Panc1 (cell line): ENCODE data around the gene CDC6. TPM values are rescaled to one million over a fixed set of nuclear protein-coding genes. Genes with fewer than 3 reads are reported as not detected.

ENCODE experiments used
- ATAC-seq: fragments of 200-7000 bp; cut with Tn5 transposase; 2 replicates; pipeline ENCODE4 v1.9.1; 2020; ENCODE audit warnings: mild to moderate bottlenecking, moderate library complexity
- BruUV-seq: library from RNA; stranded (reverse); fragments of 400-500 nt; replicated peaks from 2 replicates; lab custom pipeline; 2021; lab: Mats Ljungman, UMichigan
- CTCF ChIA-PET: fragments of 300-600 bp; sonication (Branson Sonifier 250); formaldehyde crosslinking; loops from one replicate; lab custom pipeline; 2022; ENCODE audit warnings: antibody characterized with exemption; lab: Charles Lee
- POLR2A ChIA-PET: fragments of 300-600 bp; sonication (Branson Sonifier 250); formaldehyde crosslinking; loops from one replicate; lab custom pipeline; 2022; ENCODE audit warnings: antibody characterized with exemption; lab: Charles Lee
- DNase-seq: peaks from one replicate; pipeline ENCODE4 v3.0.0-alpha.2; 2010; ENCODE audit warnings: low read depth, low spot score
- H3K27ac ChIP-seq: 2 replicates; pipeline ENCODE4 v1.5.1; 2011; ENCODE audit warnings: mild to moderate bottlenecking, low read length, inconsistent platforms
- H3K27me3 ChIP-seq: fragments of 200-500 bp; sonication (Bioruptor generic); 2 replicates; pipeline ENCODE4 v1.6.0; 2014; ENCODE audit warnings: low read length, inconsistent platforms; ENCODE audit not compliant: control insufficient read depth, insufficient read depth
- H3K36me3 ChIP-seq: fragments of 200-500 bp; sonication (Bioruptor generic); 2 replicates; pipeline ENCODE4 v1.5.1; 2014; ENCODE audit warnings: inconsistent platforms, mild to moderate bottlenecking, low read length, moderate library complexity; ENCODE audit not compliant: control insufficient read depth, insufficient read depth
- H3K4me1 ChIP-seq: 2 replicates; pipeline ENCODE4 v1.5.1; 2011; ENCODE audit warnings: inconsistent platforms, mild to moderate bottlenecking, low read length, moderate library complexity; ENCODE audit not compliant: control insufficient read depth, insufficient read depth
- H3K4me3 ChIP-seq, 2 experiments: 2 replicates each; pipeline ENCODE4 v1.5.1; 2011 to 2012; ENCODE audit warnings: low read depth in 2 of 2, low read length in 2 of 2, mild to moderate bottlenecking in 2 of 2, inconsistent platforms in 1 of 2, moderate library complexity in 1 of 2
- H3K9me3 ChIP-seq: fragments of 200-500 bp; sonication (Bioruptor generic); 2 replicates; pipeline ENCODE4 v1.5.1; 2014; ENCODE audit warnings: low read depth, mild to moderate bottlenecking, inconsistent platforms, low read length, moderate library complexity; ENCODE audit not compliant: control insufficient read depth, insufficient read depth
- POLR2AphosphoS5 ChIP-seq: IDR thresholded peaks from 2 replicates; pipeline ENCODE4 v1.6.1; 2012; ENCODE audit warnings: mild to moderate bottlenecking, low read depth, low read length, moderate library complexity
- SIN3A ChIP-seq: IDR thresholded peaks from 2 replicates; pipeline ENCODE4 v1.6.1; 2012; ENCODE audit warnings: low read depth, mild to moderate bottlenecking, low read length, moderate library complexity, borderline replicate concordance; ENCODE audit not compliant: insufficient read depth
- TCF7L2 ChIP-seq: IDR thresholded peaks from 2 replicates; pipeline ENCODE4 v1.6.1; 2011; ENCODE audit warnings: mild to moderate bottlenecking, low read depth, low read length, inconsistent platforms
- in situ Hi-C: cut with HindIII; loops from 2 replicates; pipeline ENCODE4 v1.10.0; 2016; ENCODE audit warnings: low sequenced_read_pairs, low pct_unique_long_range_greater_than_20kb
- intact Hi-C: fragments of 100-400 bp; cut with micrococcal nuclease; formaldehyde crosslinking; loops from one replicate; pipeline ENCODE4 v1.10.0; 2022; ENCODE audit not compliant: unreplicated experiment
- total RNA-seq: library from RNA; stranded (reverse); gene quantifications from one replicate; pipeline ENCODE4 v1.2.1, GENCODE V29; 2021; ENCODE audit not compliant: unreplicated experiment
- TF ChIP-seq, protein P1 (sequence below), 2 experiments: IDR thresholded peaks; 2 replicates each; pipeline ENCODE4 v1.6.1; 2011 to 2012; ENCODE audit warnings: low read depth in 2 of 2, control low read depth in 1 of 2, low read length in 1 of 2, mild to moderate bottlenecking in 1 of 2, moderate library complexity in 1 of 2; ENCODE audit not compliant: insufficient read depth in 1 of 2
- TF ChIP-seq, protein P2 (sequence below): fragments of 450-650 bp; IDR thresholded peaks from 2 replicates; pipeline ENCODE4 v1.5.1; 2017; ENCODE audit warnings: mild to moderate bottlenecking

The CDC6 gene
- total RNA-seq, 1 experiment from 2014 or later = 66.3 TPM

DNA sequence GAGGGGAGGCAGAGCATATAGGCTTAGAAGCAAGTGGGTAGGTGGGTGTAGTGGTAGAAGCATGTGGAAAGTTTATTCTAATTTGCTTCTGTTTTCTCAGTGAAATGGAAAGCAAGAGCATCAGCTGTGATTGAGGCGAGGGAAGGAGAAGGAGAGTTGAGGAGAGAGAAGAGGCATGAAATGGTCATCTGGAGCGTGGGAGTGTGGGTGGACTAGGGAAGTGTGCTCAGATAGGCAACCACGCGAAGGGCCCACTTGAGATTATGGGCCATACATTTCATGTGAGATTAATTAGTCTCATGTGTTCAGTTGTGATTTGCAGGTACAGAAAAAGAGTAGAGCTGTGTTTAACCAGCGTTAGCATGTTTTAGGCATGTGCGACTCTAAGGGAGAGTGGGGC is 20.8 kb upstream of the CDC6 start:
- intact Hi-C loops (no loop called here), in situ Hi-C loops (no loop called here)
- CTCF ChIA-PET = interaction anchor here (0.6 kb wide), 1 partner anchor 13 kb away, joined by 5 read pairs; no protein-coding TSS in a partner anchor
- no peak for TF ChIP-seq SIN3A
- TF ChIP-seq, protein P1, sequence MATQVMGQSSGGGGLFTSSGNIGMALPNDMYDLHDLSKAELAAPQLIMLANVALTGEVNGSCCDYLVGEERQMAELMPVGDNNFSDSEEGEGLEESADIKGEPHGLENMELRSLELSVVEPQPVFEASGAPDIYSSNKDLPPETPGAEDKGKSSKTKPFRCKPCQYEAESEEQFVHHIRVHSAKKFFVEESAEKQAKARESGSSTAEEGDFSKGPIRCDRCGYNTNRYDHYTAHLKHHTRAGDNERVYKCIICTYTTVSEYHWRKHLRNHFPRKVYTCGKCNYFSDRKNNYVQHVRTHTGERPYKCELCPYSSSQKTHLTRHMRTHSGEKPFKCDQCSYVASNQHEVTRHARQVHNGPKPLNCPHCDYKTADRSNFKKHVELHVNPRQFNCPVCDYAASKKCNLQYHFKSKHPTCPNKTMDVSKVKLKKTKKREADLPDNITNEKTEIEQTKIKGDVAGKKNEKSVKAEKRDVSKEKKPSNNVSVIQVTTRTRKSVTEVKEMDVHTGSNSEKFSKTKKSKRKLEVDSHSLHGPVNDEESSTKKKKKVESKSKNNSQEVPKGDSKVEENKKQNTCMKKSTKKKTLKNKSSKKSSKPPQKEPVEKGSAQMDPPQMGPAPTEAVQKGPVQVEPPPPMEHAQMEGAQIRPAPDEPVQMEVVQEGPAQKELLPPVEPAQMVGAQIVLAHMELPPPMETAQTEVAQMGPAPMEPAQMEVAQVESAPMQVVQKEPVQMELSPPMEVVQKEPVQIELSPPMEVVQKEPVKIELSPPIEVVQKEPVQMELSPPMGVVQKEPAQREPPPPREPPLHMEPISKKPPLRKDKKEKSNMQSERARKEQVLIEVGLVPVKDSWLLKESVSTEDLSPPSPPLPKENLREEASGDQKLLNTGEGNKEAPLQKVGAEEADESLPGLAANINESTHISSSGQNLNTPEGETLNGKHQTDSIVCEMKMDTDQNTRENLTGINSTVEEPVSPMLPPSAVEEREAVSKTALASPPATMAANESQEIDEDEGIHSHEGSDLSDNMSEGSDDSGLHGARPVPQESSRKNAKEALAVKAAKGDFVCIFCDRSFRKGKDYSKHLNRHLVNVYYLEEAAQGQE (IDR thresholded peaks at IDR 0.05; ENCODE audit: insufficient read depth in 1 of 2, low read depth in 2 of 2, low read length in 1 of 2) = no peak
- TF ChIP-seq, protein P2, sequence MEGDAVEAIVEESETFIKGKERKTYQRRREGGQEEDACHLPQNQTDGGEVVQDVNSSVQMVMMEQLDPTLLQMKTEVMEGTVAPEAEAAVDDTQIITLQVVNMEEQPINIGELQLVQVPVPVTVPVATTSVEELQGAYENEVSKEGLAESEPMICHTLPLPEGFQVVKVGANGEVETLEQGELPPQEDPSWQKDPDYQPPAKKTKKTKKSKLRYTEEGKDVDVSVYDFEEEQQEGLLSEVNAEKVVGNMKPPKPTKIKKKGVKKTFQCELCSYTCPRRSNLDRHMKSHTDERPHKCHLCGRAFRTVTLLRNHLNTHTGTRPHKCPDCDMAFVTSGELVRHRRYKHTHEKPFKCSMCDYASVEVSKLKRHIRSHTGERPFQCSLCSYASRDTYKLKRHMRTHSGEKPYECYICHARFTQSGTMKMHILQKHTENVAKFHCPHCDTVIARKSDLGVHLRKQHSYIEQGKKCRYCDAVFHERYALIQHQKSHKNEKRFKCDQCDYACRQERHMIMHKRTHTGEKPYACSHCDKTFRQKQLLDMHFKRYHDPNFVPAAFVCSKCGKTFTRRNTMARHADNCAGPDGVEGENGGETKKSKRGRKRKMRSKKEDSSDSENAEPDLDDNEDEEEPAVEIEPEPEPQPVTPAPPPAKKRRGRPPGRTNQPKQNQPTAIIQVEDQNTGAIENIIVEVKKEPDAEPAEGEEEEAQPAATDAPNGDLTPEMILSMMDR = no peak
- TF ChIP-seq POLR2AphosphoS5 = no peak
- no peak for TF ChIP-seq TCF7L2
- Histone ChIP-seq H3K4me3 (no peak overlapping the region), H3K36me3 (no peaks in the 10 kb centered on the region), H3K9me3 (no peaks in the 10 kb centered on the region), H3K4me1 (no peaks in the 10 kb centered on the region), H3K27ac (no peak overlapping the region), H3K27me3 (no peaks in the 10 kb centered on the region)
- DNase-seq (no peak), ATAC-seq (no peak)
- TSS peak; percentile 56 for BruUV-seq
- POLR2A ChIA-PET = no interaction called here

DNA sequence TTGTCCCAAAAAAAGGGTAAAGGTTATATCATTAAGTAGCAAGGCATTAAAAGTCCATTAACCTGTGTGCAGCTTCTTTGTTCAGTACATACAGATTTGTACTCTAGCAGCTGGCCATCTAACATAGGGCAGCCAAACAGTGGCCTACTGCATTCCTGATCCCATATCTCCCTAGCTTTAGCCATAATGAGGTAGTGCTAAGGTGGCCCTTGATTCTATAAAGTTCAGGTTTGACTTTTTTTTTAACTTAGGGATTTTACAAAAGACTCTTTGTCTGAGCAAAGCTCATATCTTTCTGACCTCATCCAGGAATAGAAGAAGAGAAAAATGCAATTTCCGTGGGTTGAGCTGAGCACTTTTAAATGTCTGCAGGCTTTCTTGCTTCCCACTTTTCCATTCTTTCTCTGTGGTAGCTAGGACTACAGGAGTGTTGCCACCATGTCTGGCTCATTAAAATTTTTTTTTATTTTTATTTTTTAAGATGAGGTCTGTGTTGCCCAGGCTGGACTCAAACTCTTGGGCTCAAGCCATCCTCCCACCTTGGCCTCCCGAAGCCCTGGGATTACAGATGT is 19.5 kb upstream of the CDC6 start:
- ATAC-seq = no peak
- Histone ChIP-seq H3K4me3 (no peak overlapping the region), H3K27ac (no peak overlapping the region), H3K27me3 (no peaks in the 10 kb centered on the region), H3K4me1 (no peaks in the 10 kb centered on the region), H3K36me3 (no peaks in the 10 kb centered on the region), H3K9me3 (no peaks in the 10 kb centered on the region)
- intact Hi-C loops (no loop called here), in situ Hi-C loops (no loop called here)
- BruUV-seq = no TSS peak
- POLR2A ChIA-PET = no interaction called here
- no peak for TF ChIP-seq POLR2AphosphoS5
- TF ChIP-seq, protein P2 = no peak
- TF ChIP-seq, protein P1 (IDR thresholded peaks at IDR 0.05; ENCODE audit: insufficient read depth in 1 of 2, low read depth in 2 of 2, low read length in 1 of 2) = no peak
- TF ChIP-seq TCF7L2 = no peak
- no peak for TF ChIP-seq SIN3A
- DNase-seq = no peak
- CTCF ChIA-PET = no interaction called here
